ENCODE data around the gene AQP9. TPM values are rescaled to one million over a fixed set of nuclear protein-coding genes. Genes with fewer than 3 reads are reported as not detected.

AQP9 gene
- total RNA-seq, 1 experiment from 2014 or later, result not detected

- POLR2A ChIA-PET (ENCODE audit: low non-redundant PET), result no interaction called here
- DNase-seq (ENCODE audit: low spot score), result no peak
- Histone ChIP-seq H3K36me3 (ENCODE audit: insufficient read depth, low read length, poor library complexity, severe bottlenecking) (no peaks in the 10 kb centered on the region), H3K4me3 (ENCODE audit: low read depth, low read length, poor library complexity, severe bottlenecking) (no peak overlapping the region), H3K27ac (ENCODE audit: low read depth, low read length, poor library complexity, severe bottlenecking) (no peak overlapping the region), H3K4me1 (ENCODE audit: insufficient read depth, low read length, poor library complexity, severe bottlenecking) (no peaks in the 10 kb centered on the region), H3K27me3 (replicated peaks; ENCODE audit: insufficient read depth, low read depth, low read length, poor library complexity) (no peaks in the 10 kb centered on the region), H3K9me3 (ENCODE audit: low read depth, low read length, poor library complexity, severe bottlenecking) (no peaks in the 10 kb centered on the region)
- no TSS peak for BruUV-seq (replicated peaks)
- intact Hi-C loops (cut with micrococcal nuclease; ENCODE audit: unreplicated experiment), result no loop called here
- CTCF ChIA-PET, result no interaction called here
- TF ChIP-seq EZH2 (IDR thresholded peaks at IDR 0.05; ENCODE audit: borderline replicate concordance, low read depth, low read length, poor library complexity, severe bottlenecking), result no peak
- TF ChIP-seq CTCF (conservative IDR thresholded peaks at IDR 0.05; ENCODE audit: low read depth, low read length), result no peak
These were observed 36.5 kb downstream of the AQP9 start for GRCh38 chr15:58174709-58175108.

GRCh38 chr15:58175955-58176354, 37.8 kb downstream of the AQP9 start:
- H3K27ac ChIP-seq (ENCODE audit: low read depth, low read length, poor library complexity, severe bottlenecking), result no peak overlapping the region
- no peaks in the 10 kb centered on the region for H3K27me3 ChIP-seq (replicated peaks; ENCODE audit: insufficient read depth, low read depth, low read length, poor library complexity)
- H3K9me3 ChIP-seq (ENCODE audit: low read depth, low read length, poor library complexity, severe bottlenecking), result no peaks in the 10 kb centered on the region
- no peak for TF ChIP-seq EZH2 (IDR thresholded peaks at IDR 0.05; ENCODE audit: borderline replicate concordance, low read depth, low read length, poor library complexity, severe bottlenecking)
- no peak for TF ChIP-seq CTCF (conservative IDR thresholded peaks at IDR 0.05; ENCODE audit: low read depth, low read length)
- CTCF ChIA-PET, result no interaction called here
- POLR2A ChIA-PET (ENCODE audit: low non-redundant PET), result no interaction called here
- no peaks in the 10 kb centered on the region for H3K36me3 ChIP-seq (ENCODE audit: insufficient read depth, low read length, poor library complexity, severe bottlenecking)
- DNase-seq (ENCODE audit: low spot score), result no peak
- H3K4me3 ChIP-seq (ENCODE audit: low read depth, low read length, poor library complexity, severe bottlenecking), result no peak overlapping the region
- intact Hi-C loops (cut with micrococcal nuclease; ENCODE audit: unreplicated experiment), result no loop called here
- no TSS peak for BruUV-seq (replicated peaks)
- no peaks in the 10 kb centered on the region for H3K4me1 ChIP-seq (ENCODE audit: insufficient read depth, low read length, poor library complexity, severe bottlenecking)

- intact Hi-C loops (cut with micrococcal nuclease; ENCODE audit: unreplicated experiment), result no loop called here
- no peaks in the 10 kb centered on the region for H3K4me1 ChIP-seq (ENCODE audit: insufficient read depth, low read length, poor library complexity, severe bottlenecking)
- peaks cover 6% of the 10 kb centered on the region for H3K27me3 ChIP-seq (replicated peaks; ENCODE audit: insufficient read depth, low read depth, low read length, poor library complexity)
- ChIA-PET CTCF (no interaction called here), POLR2A (ENCODE audit: low non-redundant PET) (interaction anchor here (0.6 kb wide), 1 partner anchor 332 kb away, joined by 3 read pairs; no protein-coding TSS in a partner anchor)
- no peaks in the 10 kb centered on the region for H3K36me3 ChIP-seq (ENCODE audit: insufficient read depth, low read length, poor library complexity, severe bottlenecking)
- H3K27ac ChIP-seq (ENCODE audit: low read depth, low read length, poor library complexity, severe bottlenecking), result no peak overlapping the region
- DNase-seq (ENCODE audit: low spot score), result no peak
- TF ChIP-seq EZH2 (IDR thresholded peaks at IDR 0.05; ENCODE audit: borderline replicate concordance, low read depth, low read length, poor library complexity, severe bottlenecking), result no peak
- no peak for TF ChIP-seq CTCF (conservative IDR thresholded peaks at IDR 0.05; ENCODE audit: low read depth, low read length)
- no peaks in the 10 kb centered on the region for H3K9me3 ChIP-seq (ENCODE audit: low read depth, low read length, poor library complexity, severe bottlenecking)
- no peak overlapping the region for H3K4me3 ChIP-seq (ENCODE audit: low read depth, low read length, poor library complexity, severe bottlenecking)
- BruUV-seq (replicated peaks), result no TSS peak
These were observed 40.5 kb downstream of the AQP9 start for GRCh38 chr15:58178668-58179067.
